IMR-90 (cell line): Measurements from ENCODE around the gene LMNB1. TPM values are rescaled to one million over a fixed set of nuclear protein-coding genes. Genes with fewer than 3 reads are reported as not detected.
A peak's percentile ranks its signal among the peaks of the same experiment; 100 is the strongest.
"Not testable (repeated sequence)": the region's sequence is repeated elsewhere in the genome, so short reads cannot be mapped to it uniquely, and the experiment has no call there.

Experiments used
- ATAC-seq: fragments of 200-7000 bp; cut with Tn5 transposase; 2 replicates; pipeline ENCODE4 v1.9.1; 2020; ENCODE audit warnings: low read depth, mild to moderate bottlenecking, moderate library complexity
- BruUV-seq: library from RNA; stranded (reverse); fragments of 400-500 nt; replicated peaks from 2 replicates; lab custom pipeline; 2021; lab: Mats Ljungman, UMichigan
- CTCF ChIA-PET: fragments of 300-600 bp; formaldehyde crosslinking; extraction: SDS; loops from one replicate; lab custom pipeline; 2021; ENCODE audit warnings: antibody characterized with exemption; lab: Yijun Ruan, JAX
- POLR2A ChIA-PET: fragments of 300-600 bp; sonication (Branson Sonifier 250); formaldehyde crosslinking; loops from one replicate; lab custom pipeline; 2022; ENCODE audit warnings: antibody characterized with exemption; ENCODE audit not compliant: unreplicated experiment; lab: Charles Lee
- DNase-seq: peaks from one replicate; pipeline ENCODE4 v3.0.0; 2013
- H2AFZ ChIP-seq: replicated peaks from 2 replicates; pipeline ENCODE3; 2013; ENCODE audit warnings: low read length, mild to moderate bottlenecking; ENCODE audit not compliant: poor library complexity
- H2AK5ac ChIP-seq: 2 replicates; pipeline ENCODE4 v1.6.1; 2013; ENCODE audit warnings: low read depth, low read length, inconsistent platforms
- H2AK9ac ChIP-seq: replicated peaks from 2 replicates; pipeline ENCODE3; 2013; ENCODE audit warnings: mild to moderate bottlenecking, low read depth, low read length, moderate library complexity; ENCODE audit not compliant: poor library complexity
- H2BK120ac ChIP-seq: 2 replicates; pipeline ENCODE4 v1.6.1; 2013; ENCODE audit warnings: low read depth, low read length, inconsistent platforms
- H2BK15ac ChIP-seq: 3 replicates; pipeline ENCODE4 v1.6.1; 2013; ENCODE audit warnings: low read depth, low read length, inconsistent platforms
- H2BK20ac ChIP-seq: 2 replicates; pipeline ENCODE4 v1.6.1; 2013; ENCODE audit warnings: low read depth, mild to moderate bottlenecking, inconsistent platforms, low read length, moderate library complexity
- H2BK5ac ChIP-seq: 2 replicates; pipeline ENCODE4 v1.6.1; 2013; ENCODE audit warnings: mild to moderate bottlenecking, low read depth, low read length, inconsistent platforms; ENCODE audit not compliant: poor library complexity, severe bottlenecking
- H3K14ac ChIP-seq: replicated peaks from 2 replicates; pipeline ENCODE4 v1.6.1; 2013; ENCODE audit warnings: low read depth, low read length, inconsistent platforms
- H3K18ac ChIP-seq: 2 replicates; pipeline ENCODE4 v1.6.1; 2013; ENCODE audit warnings: low read depth, low read length, control low read depth
- H3K23ac ChIP-seq: 2 replicates; pipeline ENCODE4 v1.6.1; 2013; ENCODE audit warnings: low read depth, low read length, inconsistent platforms
- H3K27ac ChIP-seq: 2 replicates; pipeline ENCODE4 v1.5.1; 2013; ENCODE audit warnings: mild to moderate bottlenecking, control low read depth, low read length; ENCODE audit not compliant: insufficient read depth
- H3K27me3 ChIP-seq: 2 replicates; pipeline ENCODE4 v1.6.1; 2013; ENCODE audit warnings: low read length; ENCODE audit not compliant: control insufficient read depth, insufficient read depth
- H3K36me3 ChIP-seq: 2 replicates; pipeline ENCODE4 v1.6.1; 2013; ENCODE audit warnings: low read length, mixed read lengths; ENCODE audit not compliant: control insufficient read depth, insufficient read depth
- H3K4ac ChIP-seq: 2 replicates; pipeline ENCODE4 v1.6.1; 2013; ENCODE audit warnings: low read depth, low read length, inconsistent platforms
- H3K4me1 ChIP-seq: 2 replicates; pipeline ENCODE4 v1.6.1; 2013; ENCODE audit warnings: low read length, mixed read lengths; ENCODE audit not compliant: control insufficient read depth, insufficient read depth
- H3K4me2 ChIP-seq: 2 replicates; pipeline ENCODE4 v1.6.1; 2013; ENCODE audit warnings: low read depth, mild to moderate bottlenecking, control low read depth, low read length, moderate library complexity
- H3K4me3 ChIP-seq: 2 replicates; pipeline ENCODE4 v1.5.1; 2013; ENCODE audit warnings: low read depth, mild to moderate bottlenecking, control low read depth, low read length, moderate library complexity; ENCODE audit not compliant: insufficient read depth
- H3K56ac ChIP-seq: 2 replicates; pipeline ENCODE4 v1.6.1; 2013; ENCODE audit warnings: low read length, inconsistent platforms; ENCODE audit not compliant: insufficient read depth; ENCODE audit errors: extremely low read depth
- H3K79me1 ChIP-seq, 2 experiments: 2 replicates each; pipeline ENCODE4 v1.6.1; 2013; ENCODE audit warnings: low read length in 2 of 2, inconsistent platforms in 1 of 2, low read depth in 1 of 2
- H3K9ac ChIP-seq: 2 replicates; pipeline ENCODE4 v1.6.1; 2013; ENCODE audit warnings: low read depth, low read length, control low read depth
- H3K9me1 ChIP-seq: 2 replicates; pipeline ENCODE4 v1.6.1; 2013; ENCODE audit warnings: low read length, inconsistent platforms; ENCODE audit not compliant: insufficient read depth
- H3K9me3 ChIP-seq: 2 replicates; pipeline ENCODE4 v1.6.1; 2013; ENCODE audit warnings: low read length; ENCODE audit not compliant: control insufficient read depth, insufficient read depth
- H4K20me1 ChIP-seq: 2 replicates; pipeline ENCODE4 v1.6.1; 2013; ENCODE audit warnings: low read length, inconsistent platforms; ENCODE audit not compliant: insufficient read depth
- H4K5ac ChIP-seq: 2 replicates; pipeline ENCODE4 v1.6.1; 2013; ENCODE audit warnings: mild to moderate bottlenecking, low read depth, low read length, control low read depth
- H4K8ac ChIP-seq, 2 experiments: 2 replicates each; pipeline ENCODE4 v1.6.1; 2013; ENCODE audit warnings: low read depth in 2 of 2, low read length in 2 of 2, control low read depth in 1 of 2, inconsistent platforms in 1 of 2
- H4K91ac ChIP-seq: 2 replicates; pipeline ENCODE4 v1.6.1; 2013; ENCODE audit warnings: low read depth, low read length, inconsistent platforms; ENCODE audit not compliant: insufficient read depth
- WGBS, 2 experiments: methylation state at CpG; one replicate each; pipeline versions ENCODE4 v1.1.5 to v1.1.7; 2013; ENCODE audit warnings: missing lambda C conversion rate in 2 of 2; ENCODE audit not compliant: insufficient read length in 1 of 2; ENCODE audit errors: extremely low coverage in 2 of 2; 5-methylcytosine and 5-hydroxymethylcytosine counted together
- dilution Hi-C: fragments of 300-500 bp; cut with HindIII; formaldehyde crosslinking; loops from one replicate; pipeline ENCODE4 v1.14.3; 2018; ENCODE audit warnings: low sequenced_read_pairs; ENCODE audit not compliant: unreplicated experiment
- in situ Hi-C: fragments of 300-500 bp; cut with MboI; formaldehyde crosslinking; loops from 3 replicates; pipeline ENCODE4 v1.14.3; 2019; ENCODE audit warnings: low sequenced_read_pairs, inconsistent platforms, mixed read lengths
- intact Hi-C: fragments of 100-400 bp; cut with micrococcal nuclease; formaldehyde crosslinking; loops from 2 replicates; pipeline ENCODE4 v1.10.0; 2022
- polyA plus RNA-seq, 3 experiments: library from polyadenylated mRNA; depleted of rRNA; stranded (reverse); fragments of >200 nt; gene quantifications; 2 replicates each; pipeline ENCODE4 v1.2.3, GENCODE V29; 2012; ENCODE audit warnings: low replicate concordance in 1 of 3
- total RNA-seq: library from RNA; depleted of rRNA; stranded (reverse); fragments of >200 nt; gene quantifications from 2 replicates; pipeline ENCODE4 v1.2.3, GENCODE V29; 2012

The LMNB1 gene
- total and polyA plus RNA-seq, 2 of the 4 experiments (the other 2 are of a cell fraction) = 36.0 to 53.6 TPM

DNA sequence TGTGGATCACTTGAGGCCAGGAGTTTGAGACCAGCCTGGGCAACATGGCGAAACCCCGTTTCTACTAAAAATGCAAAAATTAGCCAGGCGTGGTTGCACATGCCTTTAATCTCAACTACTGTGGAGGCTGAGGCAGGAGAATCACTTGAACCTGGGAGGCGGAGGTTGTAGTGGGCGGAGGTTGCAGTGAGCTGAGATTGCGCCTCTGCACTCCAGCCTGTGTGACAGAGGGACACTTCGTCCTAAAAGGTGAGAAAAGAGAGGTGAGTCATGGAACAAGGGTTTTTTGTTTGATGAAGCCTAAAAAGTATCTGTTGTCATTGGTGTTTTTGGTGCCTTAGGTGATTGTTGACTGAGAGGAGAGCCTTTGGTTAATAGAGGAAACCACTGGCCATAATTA is 11.5 kb downstream of the LMNB1 start:
- DNase-seq, H2BK20ac ChIP-seq, H3K27ac ChIP-seq, H2AK9ac ChIP-seq, H3K18ac ChIP-seq, H2BK5ac ChIP-seq, POLR2A ChIA-PET, H2AFZ ChIP-seq, H3K9me3 ChIP-seq, H2BK15ac ChIP-seq, intact Hi-C loops, H3K4me3 ChIP-seq, H2BK120ac ChIP-seq, H3K9me1 ChIP-seq, H3K14ac ChIP-seq, H3K27me3 ChIP-seq, H3K9ac ChIP-seq, H3K4ac ChIP-seq, H3K4me1 ChIP-seq, H4K5ac ChIP-seq, CTCF ChIA-PET, BruUV-seq, H3K56ac ChIP-seq, H3K4me2 ChIP-seq, H2AK5ac ChIP-seq, ATAC-seq, H4K91ac ChIP-seq, H3K36me3 ChIP-seq: not testable (repeated sequence)
- Histone ChIP-seq H3K23ac (peak overlapping the region; percentile 1; the same call in 1 of the 2 replicates), H4K20me1 (peaks cover 27% of the 10 kb centered on the region), H4K8ac (peak overlapping the region in 1 of 2 experiments; percentile 55; a peak in 2 of 4 replicates), H3K79me1 (peaks cover 0 to 24% of the 10 kb centered on the region in 2 experiments; a peak in 2 of 4 replicates)
- in situ Hi-C loops = loop anchor here (10.0 kb wide), 1 partner anchor 444 kb away; no protein-coding TSS in a partner anchor
- WGBS, 2 experiments = 83% methylated on average over 1 of the region's 7 CpGs; no CpG with 5 or more reads in 1 of the 2 experiments
- dilution Hi-C loops = loop anchor here (25.0 kb wide), 1 partner anchor 126 kb away; no protein-coding TSS in a partner anchor
